Measurements from ENCODE around the gene SLC8A2.

SLC8A2 gene

DNA sequence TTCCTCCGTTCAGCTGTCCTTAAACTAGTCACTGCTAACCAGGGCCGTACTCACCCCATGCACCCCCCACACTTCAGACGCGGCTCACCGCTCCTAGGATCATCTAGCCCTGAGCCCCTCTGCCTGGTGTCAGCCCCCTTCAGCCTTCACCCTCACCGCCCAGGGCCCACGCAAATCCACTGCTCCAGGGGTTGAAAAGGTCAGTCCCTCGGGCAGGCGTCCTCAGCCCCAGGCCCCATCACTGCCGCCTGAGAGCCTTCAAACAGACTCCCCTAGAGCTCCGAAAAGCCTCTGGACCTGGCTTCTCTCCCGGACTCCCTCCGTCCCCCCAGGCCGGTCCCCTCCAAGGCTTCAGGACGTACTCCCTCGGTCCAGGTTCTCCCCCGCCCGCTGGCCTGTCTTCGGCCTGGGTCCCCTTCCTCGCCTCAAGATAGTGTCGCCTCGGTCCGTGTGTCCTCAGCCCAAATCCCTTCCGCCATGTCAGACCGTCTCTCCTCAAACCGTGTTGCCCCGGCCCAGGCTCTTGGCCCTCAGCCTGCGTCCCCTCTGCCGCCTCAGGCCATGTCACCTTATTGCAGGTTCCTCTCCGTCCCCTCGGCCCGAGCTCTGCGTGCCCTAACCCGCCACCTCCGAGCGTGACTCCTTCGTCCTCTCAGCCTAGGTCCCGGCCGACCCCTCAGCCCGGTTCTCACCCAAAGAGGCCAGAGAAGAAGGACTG is 42.6 kb upstream of the SLC8A2 start:
- H3K4me3 ChIP-seq (replicated peaks in 1 of 2; ENCODE audit: low read depth in 2 of 2, low read length in 2 of 2): peak overlapping the region; percentile 100
- no peak for DNase-seq (ENCODE audit: low read depth in 2 of 2)
- TF ChIP-seq, protein P1, sequence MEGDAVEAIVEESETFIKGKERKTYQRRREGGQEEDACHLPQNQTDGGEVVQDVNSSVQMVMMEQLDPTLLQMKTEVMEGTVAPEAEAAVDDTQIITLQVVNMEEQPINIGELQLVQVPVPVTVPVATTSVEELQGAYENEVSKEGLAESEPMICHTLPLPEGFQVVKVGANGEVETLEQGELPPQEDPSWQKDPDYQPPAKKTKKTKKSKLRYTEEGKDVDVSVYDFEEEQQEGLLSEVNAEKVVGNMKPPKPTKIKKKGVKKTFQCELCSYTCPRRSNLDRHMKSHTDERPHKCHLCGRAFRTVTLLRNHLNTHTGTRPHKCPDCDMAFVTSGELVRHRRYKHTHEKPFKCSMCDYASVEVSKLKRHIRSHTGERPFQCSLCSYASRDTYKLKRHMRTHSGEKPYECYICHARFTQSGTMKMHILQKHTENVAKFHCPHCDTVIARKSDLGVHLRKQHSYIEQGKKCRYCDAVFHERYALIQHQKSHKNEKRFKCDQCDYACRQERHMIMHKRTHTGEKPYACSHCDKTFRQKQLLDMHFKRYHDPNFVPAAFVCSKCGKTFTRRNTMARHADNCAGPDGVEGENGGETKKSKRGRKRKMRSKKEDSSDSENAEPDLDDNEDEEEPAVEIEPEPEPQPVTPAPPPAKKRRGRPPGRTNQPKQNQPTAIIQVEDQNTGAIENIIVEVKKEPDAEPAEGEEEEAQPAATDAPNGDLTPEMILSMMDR (IDR thresholded peaks at IDR 0.05; ENCODE audit: low read depth, low read length): no peak

DNA sequence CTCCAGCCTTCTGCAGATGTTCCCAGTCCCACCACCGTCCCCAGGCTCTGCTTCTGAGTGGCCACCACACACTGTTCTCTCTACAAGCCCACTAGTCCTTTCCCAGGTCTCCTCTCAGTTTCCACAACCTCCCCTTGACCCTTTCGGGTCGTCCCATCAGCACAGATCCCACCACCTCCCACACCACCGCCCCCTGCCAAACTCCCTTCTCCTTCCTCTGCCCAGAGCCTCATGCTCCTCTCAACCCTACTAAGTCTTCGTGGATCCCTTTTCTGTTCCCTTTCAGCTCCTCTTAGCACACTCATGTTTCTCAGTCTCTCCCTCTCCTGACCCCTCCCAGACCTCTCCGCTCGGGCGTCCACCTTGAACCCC is 41.2 kb upstream of the SLC8A2 start:
- peak overlapping the region; percentile 100 for H3K4me3 ChIP-seq (replicated peaks in 1 of 2; ENCODE audit: low read depth in 2 of 2, low read length in 2 of 2)
- no peak for DNase-seq (ENCODE audit: low read depth in 2 of 2)
- TF ChIP-seq, protein P1 (IDR thresholded peaks at IDR 0.05; ENCODE audit: low read depth, low read length): no peak

DNA sequence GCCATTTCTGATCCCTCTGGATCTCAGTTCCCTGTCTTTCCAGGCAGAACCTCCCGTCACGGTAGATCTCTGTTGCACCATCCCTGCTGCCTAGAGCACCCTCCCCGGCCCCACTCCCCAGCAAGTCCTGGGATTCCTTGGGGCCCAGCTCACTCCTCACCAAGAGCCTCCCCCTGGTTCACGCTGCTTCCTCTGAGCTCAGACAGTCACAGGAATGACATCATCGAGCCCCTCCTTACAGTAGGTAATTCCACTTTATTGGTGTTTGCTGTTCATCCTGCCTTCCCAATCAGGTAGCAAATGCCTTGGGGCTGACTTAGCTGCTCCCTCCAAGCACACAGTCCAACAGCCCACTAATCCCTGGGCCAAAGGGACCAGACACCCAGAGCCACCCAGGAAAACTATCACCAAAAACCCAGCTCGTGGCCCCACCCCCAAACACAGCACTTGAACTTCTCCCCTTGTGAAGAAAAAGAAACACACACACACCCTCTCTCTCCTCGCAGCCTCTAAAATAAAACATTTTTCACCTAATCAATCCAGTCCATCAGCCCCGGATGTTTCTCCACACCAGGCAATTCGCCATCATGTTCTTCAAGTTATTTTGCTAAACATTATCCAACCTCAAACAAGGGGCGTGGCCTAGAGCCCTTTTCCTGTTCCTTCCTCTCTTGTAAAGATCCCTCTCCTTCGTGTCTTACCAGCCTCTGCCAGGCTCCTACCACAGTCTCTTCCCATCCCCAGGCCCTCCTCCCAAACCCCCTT is 40.7 kb upstream of the SLC8A2 start:
- H3K4me3 ChIP-seq (replicated peaks in 1 of 2; ENCODE audit: low read depth in 2 of 2, low read length in 2 of 2): peak overlapping the region; percentile 5 to 100
- TF ChIP-seq, protein P1 (IDR thresholded peaks at IDR 0.05; ENCODE audit: low read depth, low read length): no peak
- peak; percentile 39 to 70 for DNase-seq (ENCODE audit: low read depth in 2 of 2)

DNA sequence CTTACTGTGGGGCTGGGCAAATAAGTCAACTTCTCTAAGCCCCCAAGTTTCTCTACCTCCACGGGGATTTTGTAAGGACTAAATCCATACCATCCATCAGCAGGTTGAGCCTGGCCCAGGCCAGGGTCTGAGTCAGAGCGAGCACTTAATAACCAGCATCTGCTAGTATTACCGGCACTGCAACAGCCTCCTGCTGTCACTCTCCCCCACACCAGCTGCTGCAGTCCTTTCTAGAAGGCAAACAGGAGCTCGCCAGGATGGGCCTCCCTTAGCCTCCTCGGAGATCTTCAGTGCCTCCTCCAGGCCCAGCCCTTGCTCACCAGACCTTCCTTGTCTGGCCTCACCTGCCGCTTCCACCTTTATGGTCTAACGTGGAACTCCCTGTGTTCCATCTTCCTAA is 40.0 kb upstream of the SLC8A2 start:
- DNase-seq (ENCODE audit: low read depth in 2 of 2): peak; percentile 37 to 52
- H3K4me3 ChIP-seq (replicated peaks in 1 of 2; ENCODE audit: low read depth in 2 of 2, low read length in 2 of 2): no peak overlapping the region
- TF ChIP-seq, protein P1 (IDR thresholded peaks at IDR 0.05; ENCODE audit: low read depth, low read length): no peak

DNA sequence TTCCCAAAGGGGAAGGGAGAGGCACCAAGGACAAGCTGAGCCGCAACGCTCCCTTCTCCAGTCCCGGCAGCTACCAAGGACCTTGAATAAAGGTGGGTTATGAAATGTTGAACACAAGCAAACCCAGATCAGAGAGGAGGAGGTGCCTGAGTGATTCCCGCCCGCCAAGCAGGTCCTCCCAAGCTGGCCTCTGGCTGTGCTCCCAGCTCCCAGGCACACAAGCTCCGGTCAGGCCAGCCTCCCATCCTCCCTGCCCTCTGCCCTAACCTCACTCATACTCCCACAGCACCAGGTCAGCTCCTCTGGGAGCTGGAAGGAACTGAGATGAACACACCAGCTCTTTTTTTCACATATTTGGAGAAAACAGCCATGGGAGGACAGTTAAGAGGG is 39.4 kb upstream of the SLC8A2 start:
- H3K4me3 ChIP-seq (replicated peaks in 1 of 2; ENCODE audit: low read depth in 2 of 2, low read length in 2 of 2): no peak overlapping the region
- TF ChIP-seq, protein P1 (IDR thresholded peaks at IDR 0.05; ENCODE audit: low read depth, low read length): no peak
- peak in 1 of 2 donors; percentile 63 for DNase-seq (ENCODE audit: low read depth in 2 of 2)

DNA sequence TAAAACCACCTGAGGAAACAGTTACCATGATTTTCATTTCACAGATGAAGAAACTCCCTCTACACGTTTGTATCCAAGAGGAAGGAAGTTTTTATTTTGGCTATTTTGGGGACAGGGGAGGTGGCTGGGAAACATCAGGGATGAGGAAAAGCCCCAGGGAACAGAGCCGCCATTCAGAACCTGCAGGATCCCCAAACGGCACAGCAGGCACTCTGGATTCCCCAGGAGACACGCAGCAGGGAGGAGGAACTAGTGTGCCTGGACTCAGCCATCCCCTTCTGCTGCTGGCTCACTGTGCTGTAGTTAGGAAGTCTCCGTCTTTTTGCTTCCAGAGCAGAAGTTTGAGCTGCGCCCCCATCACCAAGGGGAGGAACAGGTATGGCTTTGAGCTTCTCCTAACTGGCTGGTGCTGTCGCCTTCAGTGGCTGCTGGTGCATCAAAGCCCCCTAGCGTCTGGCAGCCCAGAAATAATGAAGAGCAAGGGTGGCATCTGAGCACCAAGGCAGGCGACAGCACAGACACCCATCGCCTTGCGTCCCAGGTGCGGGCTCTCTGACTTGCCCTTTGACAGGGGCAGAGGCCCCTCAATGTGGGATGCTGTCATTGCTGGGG is 38.9 kb upstream of the SLC8A2 start:
- no peak overlapping the region for H3K4me3 ChIP-seq (replicated peaks in 1 of 2; ENCODE audit: low read depth in 2 of 2, low read length in 2 of 2)
- no peak for DNase-seq (ENCODE audit: low read depth in 2 of 2)
- TF ChIP-seq, protein P1 (IDR thresholded peaks at IDR 0.05; ENCODE audit: low read depth, low read length): no peak

Measured in cardiac fibroblast (primary cell).